DND-41 (cell line): ENCODE data around the gene EIF2S3.

Experiments used
- EZH2 ChIP-seq: IDR thresholded peaks from 3 replicates; pipeline ENCODE4 v1.6.1; 2012; ENCODE audit warnings: borderline replicate concordance, low read depth, mild to moderate bottlenecking, moderate library complexity, low read length, inconsistent platforms; ENCODE audit not compliant: severe bottlenecking
- TF ChIP-seq, protein P1 (sequence below): IDR thresholded peaks from 2 replicates; pipeline ENCODE4 v1.5.1; 2012; ENCODE audit warnings: borderline replicate concordance, low read length, moderate library complexity, mild to moderate bottlenecking; ENCODE audit not compliant: poor library complexity, severe bottlenecking; ENCODE audit errors: extremely low read depth

DNA sequence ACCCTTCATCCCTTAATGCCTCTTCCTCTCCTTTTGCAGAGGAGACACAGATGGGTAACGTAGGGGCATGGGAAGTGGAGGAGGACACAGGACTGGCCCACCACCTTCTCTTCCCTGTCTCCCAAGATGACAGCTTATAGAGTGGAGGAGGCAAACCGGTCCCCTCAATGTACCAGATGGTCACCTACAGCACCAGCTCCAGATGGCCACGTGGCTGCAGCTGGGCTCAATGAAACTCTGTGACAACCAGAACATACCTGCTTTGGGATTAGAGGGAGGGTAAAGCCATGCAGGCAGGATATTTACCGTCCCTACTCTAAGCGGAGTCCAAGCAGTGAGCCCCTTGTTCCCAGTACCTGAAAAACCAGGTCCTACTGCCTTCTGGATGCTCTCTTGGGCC, 20.3 kb upstream of the EIF2S3 start:
- TF ChIP-seq, protein P1, sequence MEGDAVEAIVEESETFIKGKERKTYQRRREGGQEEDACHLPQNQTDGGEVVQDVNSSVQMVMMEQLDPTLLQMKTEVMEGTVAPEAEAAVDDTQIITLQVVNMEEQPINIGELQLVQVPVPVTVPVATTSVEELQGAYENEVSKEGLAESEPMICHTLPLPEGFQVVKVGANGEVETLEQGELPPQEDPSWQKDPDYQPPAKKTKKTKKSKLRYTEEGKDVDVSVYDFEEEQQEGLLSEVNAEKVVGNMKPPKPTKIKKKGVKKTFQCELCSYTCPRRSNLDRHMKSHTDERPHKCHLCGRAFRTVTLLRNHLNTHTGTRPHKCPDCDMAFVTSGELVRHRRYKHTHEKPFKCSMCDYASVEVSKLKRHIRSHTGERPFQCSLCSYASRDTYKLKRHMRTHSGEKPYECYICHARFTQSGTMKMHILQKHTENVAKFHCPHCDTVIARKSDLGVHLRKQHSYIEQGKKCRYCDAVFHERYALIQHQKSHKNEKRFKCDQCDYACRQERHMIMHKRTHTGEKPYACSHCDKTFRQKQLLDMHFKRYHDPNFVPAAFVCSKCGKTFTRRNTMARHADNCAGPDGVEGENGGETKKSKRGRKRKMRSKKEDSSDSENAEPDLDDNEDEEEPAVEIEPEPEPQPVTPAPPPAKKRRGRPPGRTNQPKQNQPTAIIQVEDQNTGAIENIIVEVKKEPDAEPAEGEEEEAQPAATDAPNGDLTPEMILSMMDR: no peak
- TF ChIP-seq EZH2: no peak
